ENCODE results near the gene ARMH4. TPM values are rescaled to one million over a fixed set of nuclear protein-coding genes. Genes with fewer than 3 reads are reported as not detected.

The ARMH4 gene
- total and polyA plus RNA-seq, 2 donors, result 3.6 to 39.9 TPM

DNA sequence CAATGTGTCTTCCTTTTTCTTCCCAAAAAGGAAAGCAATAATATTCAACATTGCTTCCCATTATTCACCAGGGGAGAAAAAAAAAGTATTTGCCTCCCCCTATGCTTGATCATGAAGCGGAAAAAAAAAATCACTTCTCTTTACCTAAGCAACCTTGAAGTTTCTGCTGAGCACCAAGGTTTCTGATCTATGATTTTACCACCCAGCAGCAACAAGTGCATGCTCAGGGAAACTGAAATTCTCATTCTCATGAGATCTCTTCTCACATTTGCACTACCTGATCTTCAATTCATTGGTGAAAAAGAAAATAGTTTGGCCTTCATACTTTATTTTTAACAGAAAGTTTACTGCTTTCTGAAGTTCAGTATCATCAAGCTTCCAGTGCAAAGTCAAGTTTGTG lies 125.8 kb downstream of the ARMH4 start:
- WGBS, result 96% methylated on average over 1 of the region's 1 CpG
- Histone ChIP-seq H3K4me3 (ENCODE audit: low read depth, low read length) (no peak overlapping the region), H3K4me1 (ENCODE audit: insufficient read depth) (no peaks in the 10 kb centered on the region), H3K27ac (ENCODE audit: low read depth) (no peak overlapping the region), H3K36me3 (ENCODE audit: insufficient read depth) (peaks cover 1% of the 10 kb centered on the region)
- no peak for DNase-seq (ENCODE audit: extremely low spot score)

- H3K4me3 ChIP-seq (ENCODE audit: low read depth, low read length), result no peak overlapping the region
- no peak overlapping the region for H3K27ac ChIP-seq (ENCODE audit: low read depth)
- H3K36me3 ChIP-seq (ENCODE audit: insufficient read depth), result no peaks in the 10 kb centered on the region
- WGBS, result 92% methylated on average over 2 of the region's 2 CpGs
- no peak for DNase-seq (ENCODE audit: extremely low spot score)
- no peaks in the 10 kb centered on the region for H3K4me1 ChIP-seq (ENCODE audit: insufficient read depth)
These were observed 137.2 kb downstream of the ARMH4 start for GRCh38 chr14:58014778-58015177.

- H3K36me3 ChIP-seq (ENCODE audit: insufficient read depth), result no peaks in the 10 kb centered on the region
- H3K4me1 ChIP-seq (ENCODE audit: insufficient read depth), result no peaks in the 10 kb centered on the region
- DNase-seq (ENCODE audit: extremely low spot score), result no peak
- no peak overlapping the region for H3K27ac ChIP-seq (ENCODE audit: low read depth)
- 52% methylated on average over 2 of the region's 2 CpGs for WGBS
- H3K4me3 ChIP-seq (ENCODE audit: low read depth, low read length), result no peak overlapping the region
These were observed 149.4 kb downstream of the ARMH4 start for GRCh38 chr14:58002618-58003017.

- DNase-seq (ENCODE audit: extremely low spot score), result no peak
- H3K36me3 ChIP-seq (ENCODE audit: insufficient read depth), result no peaks in the 10 kb centered on the region
- no peaks in the 10 kb centered on the region for H3K4me1 ChIP-seq (ENCODE audit: insufficient read depth)
- no peak overlapping the region for H3K4me3 ChIP-seq (ENCODE audit: low read depth, low read length)
- H3K27ac ChIP-seq (ENCODE audit: low read depth), result no peak overlapping the region
- WGBS, result 96% methylated on average over 1 of the region's 1 CpG
These were observed 152.0 kb downstream of the ARMH4 start for GRCh38 chr14:57999979-58000378.

DNA sequence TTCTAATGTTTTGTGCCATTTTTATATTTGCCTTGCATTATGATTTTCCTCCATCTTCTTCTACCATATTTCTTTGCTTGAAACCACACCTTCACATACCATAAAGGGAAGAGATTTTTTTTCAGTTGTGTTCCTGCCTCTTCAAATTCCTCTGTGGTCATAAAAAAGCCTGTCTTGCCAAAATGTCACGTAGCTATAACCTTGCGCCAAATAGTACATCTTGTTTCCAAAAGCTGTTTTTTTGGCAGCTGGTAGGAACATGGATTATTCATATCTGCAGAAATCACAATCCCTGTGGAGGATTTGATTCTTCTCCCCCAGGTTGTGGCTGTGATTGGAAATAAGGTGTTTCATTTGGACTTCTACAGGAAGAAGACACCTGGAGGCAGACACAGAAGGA lies 152.5 kb downstream of the ARMH4 start:
- H3K4me1 ChIP-seq (ENCODE audit: insufficient read depth), result no peaks in the 10 kb centered on the region
- H3K27ac ChIP-seq (ENCODE audit: low read depth), result no peak overlapping the region
- DNase-seq (ENCODE audit: extremely low spot score), result no peak
- 56% methylated on average over 2 of the region's 2 CpGs for WGBS
- no peaks in the 10 kb centered on the region for H3K36me3 ChIP-seq (ENCODE audit: insufficient read depth)
- no peak overlapping the region for H3K4me3 ChIP-seq (ENCODE audit: low read depth, low read length)

DNA sequence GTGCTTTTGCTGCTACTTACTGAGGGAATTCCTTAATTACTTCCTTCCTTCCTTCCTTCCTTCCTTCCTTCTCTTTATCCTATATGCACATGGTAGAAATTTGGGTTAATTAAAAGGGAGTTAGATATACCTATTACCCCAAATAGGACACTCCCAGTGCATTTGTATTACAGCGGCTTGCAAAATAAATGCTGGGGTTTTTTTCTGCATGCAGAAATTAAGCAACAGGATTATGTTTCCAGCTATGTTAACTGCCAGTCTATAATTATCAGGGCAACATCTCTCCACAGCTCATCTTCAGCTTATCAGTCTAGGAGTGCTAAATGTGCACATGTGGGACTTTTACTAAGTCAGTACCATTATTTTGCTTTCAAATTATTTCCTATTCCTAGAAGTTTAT lies 153.2 kb downstream of the ARMH4 start:
- H3K27ac ChIP-seq (ENCODE audit: low read depth), result no peak overlapping the region
- H3K36me3 ChIP-seq (ENCODE audit: insufficient read depth), result no peaks in the 10 kb centered on the region
- WGBS, result 36% methylated on average over 1 of the region's 1 CpG
- no peak overlapping the region for H3K4me3 ChIP-seq (ENCODE audit: low read depth, low read length)
- no peak for DNase-seq (ENCODE audit: extremely low spot score)
- H3K4me1 ChIP-seq (ENCODE audit: insufficient read depth), result no peaks in the 10 kb centered on the region

DNA sequence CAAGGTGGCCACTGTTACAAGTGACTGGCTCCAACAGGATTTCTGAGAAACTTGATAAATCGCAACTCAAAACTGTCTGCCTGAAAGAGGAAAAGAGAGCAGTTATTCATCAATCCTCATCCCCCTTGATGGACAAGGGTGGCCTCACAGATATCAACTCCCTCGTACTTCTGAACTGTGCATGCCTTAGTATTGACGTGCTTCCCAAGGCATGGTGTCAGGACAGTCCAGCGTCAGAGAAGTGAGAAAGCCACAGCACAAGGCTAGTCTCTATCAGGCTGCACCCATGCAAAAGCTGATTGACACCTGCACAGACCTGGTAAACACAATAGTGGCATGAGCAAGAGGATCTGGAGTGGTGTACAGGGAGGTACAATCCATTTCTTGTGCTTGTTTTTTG lies 160.7 kb downstream of the ARMH4 start:
- 91% methylated on average over 4 of the region's 4 CpGs for WGBS
- Histone ChIP-seq H3K27ac (ENCODE audit: low read depth) (no peak overlapping the region), H3K4me1 (ENCODE audit: insufficient read depth) (no peaks in the 10 kb centered on the region), H3K4me3 (ENCODE audit: low read depth, low read length) (no peak overlapping the region), H3K36me3 (ENCODE audit: insufficient read depth) (no peaks in the 10 kb centered on the region)
- DNase-seq (ENCODE audit: extremely low spot score), result no peak

- WGBS, result 93% methylated on average over 5 of the region's 5 CpGs
- Histone ChIP-seq H3K36me3 (ENCODE audit: insufficient read depth) (no peaks in the 10 kb centered on the region), H3K4me3 (ENCODE audit: low read depth, low read length) (no peak overlapping the region), H3K27ac (ENCODE audit: low read depth) (no peak overlapping the region), H3K4me1 (ENCODE audit: insufficient read depth) (no peaks in the 10 kb centered on the region)
- no peak for DNase-seq (ENCODE audit: extremely low spot score)
These were observed 163.6 kb downstream of the ARMH4 start for GRCh38 chr14:57988445-57988844.

DNA sequence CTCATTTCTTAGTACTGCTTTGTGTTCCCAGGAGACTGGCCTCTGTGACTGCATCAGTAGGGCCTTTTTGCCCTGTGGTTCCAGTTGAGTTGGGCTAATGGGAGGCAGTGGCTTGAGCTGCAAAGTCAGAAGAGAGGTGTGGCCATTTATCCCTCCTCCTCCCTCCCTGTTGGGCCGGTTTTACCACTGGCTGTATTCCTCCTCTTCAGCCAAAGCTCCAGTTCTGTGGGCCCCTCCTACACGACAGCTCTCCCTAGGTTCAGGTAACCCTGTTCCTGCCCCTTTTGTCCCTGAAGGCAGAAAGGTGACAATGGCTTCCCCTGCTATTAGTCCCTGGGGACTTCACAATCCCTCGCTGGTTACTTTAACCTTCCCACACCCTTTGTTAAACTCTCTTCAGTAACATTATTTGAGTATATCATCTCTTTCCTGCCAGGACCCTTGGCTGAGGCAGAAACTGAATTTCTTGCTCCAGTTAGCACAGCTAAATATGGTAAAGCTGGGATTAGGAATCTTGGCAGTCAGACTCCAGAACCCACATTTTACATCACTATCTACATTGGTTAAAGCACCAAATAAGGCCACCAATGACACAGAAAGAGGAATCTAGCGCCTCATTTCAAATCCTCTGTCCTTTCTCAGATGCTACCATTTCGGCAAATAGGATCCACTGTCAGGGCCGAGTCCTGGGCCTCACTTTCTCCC lies 164.3 kb downstream of the ARMH4 start:
- Histone ChIP-seq H3K4me1 (ENCODE audit: insufficient read depth) (no peaks in the 10 kb centered on the region), H3K36me3 (ENCODE audit: insufficient read depth) (no peaks in the 10 kb centered on the region), H3K4me3 (ENCODE audit: low read depth, low read length) (no peak overlapping the region), H3K27ac (ENCODE audit: low read depth) (no peak overlapping the region)
- no peak for DNase-seq (ENCODE audit: extremely low spot score)
- WGBS, result 46% methylated on average over 6 of the region's 6 CpGs

DNA sequence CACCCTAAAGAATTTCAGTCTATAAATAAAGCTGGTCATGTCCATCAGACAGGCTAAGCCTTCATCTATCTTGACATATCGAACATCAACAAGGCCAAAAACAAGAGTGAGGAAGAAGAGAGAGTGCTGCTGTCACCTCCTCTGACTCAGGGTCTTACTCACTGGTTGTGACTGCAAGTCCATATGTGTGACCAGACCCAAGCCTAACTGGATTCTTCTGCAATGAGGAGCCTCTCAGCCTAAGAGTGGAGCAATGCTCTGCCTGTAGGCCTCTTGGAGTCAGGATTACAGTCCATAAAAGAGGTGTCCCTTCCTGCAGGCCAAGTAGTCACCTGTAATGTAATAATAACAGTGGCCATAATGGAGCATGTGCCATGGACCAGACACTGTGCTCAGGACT lies 165.0 kb downstream of the ARMH4 start:
- no peak for DNase-seq (ENCODE audit: extremely low spot score)
- WGBS, result 94% methylated on average over 1 of the region's 1 CpG
- H3K27ac ChIP-seq (ENCODE audit: low read depth), result no peak overlapping the region

DNA sequence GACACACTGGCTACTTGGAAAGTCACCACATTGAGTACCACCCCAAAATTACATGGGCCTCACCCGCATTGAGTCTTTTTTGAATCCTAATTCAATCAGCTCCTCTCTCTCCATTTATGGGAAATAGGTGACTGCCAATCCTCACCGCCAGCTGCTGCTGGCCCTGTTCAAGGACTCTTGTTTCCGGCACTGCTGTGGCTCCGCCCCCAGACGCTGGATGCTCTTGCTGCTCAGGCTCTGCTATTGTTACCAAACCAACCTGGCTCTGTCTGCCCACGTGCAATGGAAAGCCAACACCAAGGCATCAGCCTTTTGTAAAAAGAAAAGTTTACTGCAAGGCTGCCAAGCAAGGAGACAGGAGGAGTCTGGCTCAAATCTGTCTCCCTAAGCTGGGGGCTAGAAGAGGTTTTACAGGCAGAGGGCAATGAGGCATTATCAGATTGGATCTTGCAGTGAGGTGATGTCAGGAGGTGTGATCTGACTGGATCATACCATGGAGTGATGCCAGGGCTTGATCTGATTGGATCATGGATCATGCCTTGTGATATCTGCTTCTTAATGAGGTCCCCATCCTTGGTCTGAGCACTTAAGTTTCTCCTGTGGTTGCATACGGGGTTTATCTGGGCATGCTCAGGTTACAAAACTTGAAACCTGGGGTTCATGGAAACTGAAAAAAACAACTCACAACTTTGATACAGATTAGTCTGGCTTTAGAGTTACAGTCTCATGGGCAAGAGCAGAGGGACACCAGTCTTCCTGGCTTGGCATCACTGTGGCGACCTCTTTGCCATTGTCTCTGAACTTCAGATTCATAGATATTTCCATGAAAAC lies 169.0 kb downstream of the ARMH4 start:
- Histone ChIP-seq H3K4me1 (ENCODE audit: insufficient read depth) (no peaks in the 10 kb centered on the region), H3K4me3 (ENCODE audit: low read depth, low read length) (no peak overlapping the region), H3K27ac (ENCODE audit: low read depth) (no peak overlapping the region), H3K36me3 (ENCODE audit: insufficient read depth) (no peaks in the 10 kb centered on the region)
- no peak for DNase-seq (ENCODE audit: extremely low spot score)
- WGBS, result 55% methylated on average over 8 of the region's 8 CpGs

More for the DNA sequence above, 165.0 kb downstream of the ARMH4 start:
- no peaks in the 10 kb centered on the region for H3K4me1 ChIP-seq (ENCODE audit: insufficient read depth)
- H3K4me3 ChIP-seq (ENCODE audit: low read depth, low read length), result no peak overlapping the region
- H3K36me3 ChIP-seq (ENCODE audit: insufficient read depth), result no peaks in the 10 kb centered on the region

DNA sequence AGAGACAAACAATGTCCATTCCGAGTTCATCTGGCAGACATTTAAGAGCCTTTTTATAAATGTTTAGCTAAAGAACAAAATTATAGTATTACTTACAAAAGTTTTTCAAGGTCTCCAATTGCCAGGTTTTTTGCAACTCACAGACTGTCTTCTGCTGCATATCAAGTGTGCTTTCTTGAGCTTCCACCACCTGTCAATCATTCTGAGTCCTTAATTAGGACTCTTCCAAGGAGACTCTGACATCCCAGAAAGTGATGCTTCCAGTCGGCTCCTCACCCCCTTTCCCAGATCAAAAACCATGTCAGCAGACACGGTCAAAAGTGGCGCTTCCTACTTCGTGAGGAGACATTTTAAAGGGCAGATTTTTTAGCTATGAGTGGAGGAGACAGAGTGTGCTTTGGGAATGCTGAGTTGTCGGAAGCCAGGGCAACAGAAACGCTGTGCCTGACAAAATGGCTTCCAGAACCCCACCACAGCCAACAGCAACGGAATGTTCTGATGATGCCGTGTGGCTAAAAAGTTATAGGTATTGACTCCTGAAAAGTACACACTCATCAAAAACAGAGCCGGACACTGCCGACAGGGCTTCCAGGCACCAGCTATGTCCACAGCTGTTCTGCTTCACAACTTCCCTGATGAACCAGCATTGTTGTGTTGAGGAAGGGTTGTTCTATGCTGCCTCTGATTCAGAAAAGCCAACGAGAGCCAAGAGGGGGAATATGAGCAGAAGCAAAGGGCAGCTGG lies 170.0 kb downstream of the ARMH4 start:
- DNase-seq (ENCODE audit: extremely low spot score), result no peak
- Histone ChIP-seq H3K4me3 (ENCODE audit: low read depth, low read length) (no peak overlapping the region), H3K4me1 (ENCODE audit: insufficient read depth) (no peaks in the 10 kb centered on the region), H3K36me3 (ENCODE audit: insufficient read depth) (no peaks in the 10 kb centered on the region), H3K27ac (ENCODE audit: low read depth) (no peak overlapping the region)
- WGBS, result 71% methylated on average over 12 of the region's 12 CpGs

GRCh38 chr14:57979376-57980048 lies 172.5 kb downstream of the ARMH4 start:
- no peak for DNase-seq (ENCODE audit: extremely low spot score)
- WGBS, result 73% methylated on average over 4 of the region's 4 CpGs
- Histone ChIP-seq H3K36me3 (ENCODE audit: insufficient read depth) (no peaks in the 10 kb centered on the region), H3K4me3 (ENCODE audit: low read depth, low read length) (no peak overlapping the region), H3K27ac (ENCODE audit: low read depth) (no peak overlapping the region), H3K4me1 (ENCODE audit: insufficient read depth) (no peaks in the 10 kb centered on the region)
